GM12878 (cell line): ENCODE measurements around the gene PIK3R5.

Experiments
- SP1 ChIP-seq: IDR thresholded peaks from one replicate; pipeline ENCODE4 v1.6.1; 2011; ENCODE audit warnings: low read depth, low read length
- TF ChIP-seq, protein P1 (sequence below): fragments of 450-650 bp; IDR thresholded peaks from 2 replicates; pipeline ENCODE4 v1.6.1; 2014; ENCODE audit warnings: mild to moderate bottlenecking
- TF ChIP-seq, protein P2 (sequence below): IDR thresholded peaks from 2 replicates; pipeline ENCODE4 v1.6.1; 2012; ENCODE audit warnings: low read length, inconsistent platforms

DNA sequence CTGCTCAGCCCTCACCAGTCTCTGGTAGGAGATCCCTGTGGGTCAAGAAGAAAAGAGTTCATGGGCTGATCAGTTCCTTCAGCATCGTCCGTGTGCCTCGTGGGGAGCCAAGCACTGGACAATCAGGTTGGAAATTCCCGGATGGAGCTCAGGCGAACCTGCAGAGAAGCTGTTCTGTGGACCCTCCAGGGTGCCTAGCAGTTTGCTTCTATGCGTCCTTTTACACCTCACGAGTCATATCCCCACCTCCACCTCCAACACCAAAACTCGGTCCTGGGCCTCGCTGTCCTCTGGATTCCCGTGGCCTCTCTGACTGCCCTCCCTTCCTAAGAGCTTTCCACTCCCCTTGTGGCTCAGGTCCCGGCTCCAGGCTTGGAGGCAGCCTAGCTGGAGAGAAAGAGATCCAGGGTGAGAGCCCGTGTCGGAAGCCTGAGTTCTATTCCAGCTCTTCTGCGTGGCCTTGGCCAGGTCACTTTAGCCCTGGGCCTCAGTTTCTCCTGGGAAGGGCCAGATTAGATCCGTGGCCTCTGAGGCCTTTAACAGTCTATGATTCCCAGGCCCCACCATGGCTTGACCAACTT is 71.8 kb downstream of the PIK3R5 start:
- TF ChIP-seq, protein P1, sequence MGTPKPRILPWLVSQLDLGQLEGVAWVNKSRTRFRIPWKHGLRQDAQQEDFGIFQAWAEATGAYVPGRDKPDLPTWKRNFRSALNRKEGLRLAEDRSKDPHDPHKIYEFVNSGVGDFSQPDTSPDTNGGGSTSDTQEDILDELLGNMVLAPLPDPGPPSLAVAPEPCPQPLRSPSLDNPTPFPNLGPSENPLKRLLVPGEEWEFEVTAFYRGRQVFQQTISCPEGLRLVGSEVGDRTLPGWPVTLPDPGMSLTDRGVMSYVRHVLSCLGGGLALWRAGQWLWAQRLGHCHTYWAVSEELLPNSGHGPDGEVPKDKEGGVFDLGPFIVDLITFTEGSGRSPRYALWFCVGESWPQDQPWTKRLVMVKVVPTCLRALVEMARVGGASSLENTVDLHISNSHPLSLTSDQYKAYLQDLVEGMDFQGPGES, result no peak
- TF ChIP-seq, protein P2, sequence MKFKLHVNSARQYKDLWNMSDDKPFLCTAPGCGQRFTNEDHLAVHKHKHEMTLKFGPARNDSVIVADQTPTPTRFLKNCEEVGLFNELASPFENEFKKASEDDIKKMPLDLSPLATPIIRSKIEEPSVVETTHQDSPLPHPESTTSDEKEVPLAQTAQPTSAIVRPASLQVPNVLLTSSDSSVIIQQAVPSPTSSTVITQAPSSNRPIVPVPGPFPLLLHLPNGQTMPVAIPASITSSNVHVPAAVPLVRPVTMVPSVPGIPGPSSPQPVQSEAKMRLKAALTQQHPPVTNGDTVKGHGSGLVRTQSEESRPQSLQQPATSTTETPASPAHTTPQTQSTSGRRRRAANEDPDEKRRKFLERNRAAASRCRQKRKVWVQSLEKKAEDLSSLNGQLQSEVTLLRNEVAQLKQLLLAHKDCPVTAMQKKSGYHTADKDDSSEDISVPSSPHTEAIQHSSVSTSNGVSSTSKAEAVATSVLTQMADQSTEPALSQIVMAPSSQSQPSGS, result no peak
- TF ChIP-seq SP1, result no peak
